HepG2 (cell line): ENCODE measurements around the gene RANBP3. TPM values are rescaled to one million over a fixed set of nuclear protein-coding genes. Genes with fewer than 3 reads are reported as not detected.
A peak's percentile ranks its signal among the peaks of the same experiment; 100 is the strongest.

Source experiments
- AKNA ChIP-seq: sonication (generic); formaldehyde crosslinking; IDR thresholded peaks from 2 replicates; pipeline ENCODE4 v1.4.0; 2020; ENCODE audit warnings: missing genetic modification reagents, borderline replicate concordance
- BORCS8-MEF2B ChIP-seq: sonication (generic); formaldehyde crosslinking; IDR thresholded peaks from 2 replicates; pipeline ENCODE4 v1.8.0; 2022; ENCODE audit warnings: mild to moderate bottlenecking, missing genetic modification reagents
- CHD4 ChIP-seq: fragments of 200-600 bp; sonication (generic); IDR thresholded peaks from 2 replicates; pipeline ENCODE4 v1.7.0; 2017; ENCODE audit warnings: mild to moderate bottlenecking, low read length, borderline replicate concordance
- DMTF1 ChIP-seq: sonication (generic); formaldehyde crosslinking; IDR thresholded peaks from 2 replicates; pipeline ENCODE4 v1.4.0; 2020; ENCODE audit warnings: mild to moderate bottlenecking, missing genetic modification reagents
- FLYWCH1 ChIP-seq: sonication (generic); formaldehyde crosslinking; IDR thresholded peaks from 2 replicates; pipeline ENCODE4 v1.8.1; 2023; ENCODE audit warnings: mild to moderate bottlenecking, missing genetic modification reagents
- GMEB1 ChIP-seq: sonication (generic); formaldehyde crosslinking; IDR thresholded peaks from 2 replicates; pipeline ENCODE4 v1.5.1; 2020; ENCODE audit warnings: missing genetic modification reagents, mild to moderate bottlenecking, borderline replicate concordance
- KDM2A ChIP-seq: sonication (generic); formaldehyde crosslinking; IDR thresholded peaks from 2 replicates; pipeline ENCODE4 v1.4.0; 2020; ENCODE audit warnings: low read depth, missing genetic modification reagents, borderline replicate concordance
- MAF1 ChIP-seq: sonication (generic); formaldehyde crosslinking; IDR thresholded peaks from 2 replicates; pipeline ENCODE4 v1.5.0; 2020; ENCODE audit warnings: missing genetic modification reagents, borderline replicate concordance
- ONECUT2 ChIP-seq: sonication (generic); formaldehyde crosslinking; IDR thresholded peaks from 2 replicates; pipeline ENCODE4 v1.4.0; 2020; ENCODE audit warnings: missing genetic modification reagents
- PHF21A ChIP-seq: sonication (generic); formaldehyde crosslinking; IDR thresholded peaks from 2 replicates; pipeline ENCODE4 v1.5.0; 2020; ENCODE audit warnings: mild to moderate bottlenecking, missing genetic modification reagents
- SP4 ChIP-seq: sonication (generic); formaldehyde crosslinking; IDR thresholded peaks from 2 replicates; pipeline ENCODE4 v1.8.1; 2023; ENCODE audit warnings: mild to moderate bottlenecking, missing genetic modification reagents
- ZBTB20 ChIP-seq: sonication (generic); formaldehyde crosslinking; IDR thresholded peaks from 2 replicates; pipeline ENCODE4 v1.8.1; 2023; ENCODE audit warnings: missing genetic modification reagents, low read depth, mild to moderate bottlenecking, borderline replicate concordance
- ZBTB7A ChIP-seq: sonication (generic); formaldehyde crosslinking; IDR thresholded peaks from 2 replicates; pipeline ENCODE4 v1.8.0; 2022; ENCODE audit warnings: mild to moderate bottlenecking, missing genetic modification reagents
- ZNF33B ChIP-seq: sonication (generic); formaldehyde crosslinking; IDR thresholded peaks from 2 replicates; pipeline ENCODE4 v1.5.1; 2020; ENCODE audit warnings: mild to moderate bottlenecking, missing genetic modification reagents
- polyA plus RNA-seq, 8 experiments: library from polyadenylated mRNA; depleted of rRNA in 3 of 8; stranded (reverse) in 7 of 8; unstranded in 1 of 8; fragments of >200 nt; fragmentation: Illumina TruSeq in 4 of 8; extraction: Trizol in 4 of 8; gene quantifications; 2 replicates each; pipeline versions ENCODE4 v1.2.1 to v1.2.3, GENCODE V29; 2011 to 2016; ENCODE audit warnings: low read depth in 4 of 8, missing spikeins in 1 of 8, mixed read lengths in 1 of 8; ENCODE audit not compliant: insufficient read depth in 1 of 8
- total RNA-seq, 5 experiments: library from RNA; depleted of rRNA; stranded (reverse); fragments of >200 nt; fragmentation: Illumina TruSeq; extraction: Trizol; gene quantifications; 2 replicates each; pipeline ENCODE4 v1.2.3, GENCODE V29; 2016; ENCODE audit warnings: low read depth in 1 of 5
- TF ChIP-seq, protein P1 (sequence below): sonication (generic); formaldehyde crosslinking; IDR thresholded peaks from 2 replicates; pipeline ENCODE4 v1.8.1; 2023; ENCODE audit warnings: mild to moderate bottlenecking, missing genetic modification reagents
- TF ChIP-seq, protein P2 (sequence below): sonication (generic); formaldehyde crosslinking; IDR thresholded peaks from 2 replicates; pipeline ENCODE4 v1.8.0; 2022; ENCODE audit warnings: low read depth, missing genetic modification reagents

Gene RANBP3
- total and polyA plus RNA-seq, 2 of the 13 experiments (the other 11 are each of a cell fraction or from before 2014, with no cell fraction given) = 39.5 to 149 TPM

DNA sequence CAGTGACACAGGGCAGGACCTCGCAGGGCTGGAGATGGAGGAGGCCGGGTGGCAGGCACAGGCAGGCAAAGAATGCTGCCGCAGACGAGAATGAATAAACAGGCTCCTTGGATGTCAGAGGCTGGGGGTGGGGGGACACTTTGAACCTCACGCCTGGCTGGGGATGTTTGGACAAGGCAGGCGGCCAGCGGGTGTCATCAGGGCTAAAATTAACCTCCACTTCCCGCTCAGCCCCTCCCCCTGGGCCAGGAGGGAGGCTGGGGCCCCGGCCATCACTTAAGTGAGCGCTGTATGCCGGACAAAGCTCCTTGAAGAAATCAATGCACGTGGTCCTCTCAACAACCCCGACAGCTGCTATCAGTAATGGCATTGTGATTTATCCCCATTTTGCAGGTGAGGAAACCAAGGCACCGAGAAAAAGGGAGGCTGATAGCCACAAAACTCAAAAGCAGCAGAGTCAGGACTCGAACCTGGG is 97.3 kb downstream of the RANBP3 start (continued):
- TF ChIP-seq, protein P1, sequence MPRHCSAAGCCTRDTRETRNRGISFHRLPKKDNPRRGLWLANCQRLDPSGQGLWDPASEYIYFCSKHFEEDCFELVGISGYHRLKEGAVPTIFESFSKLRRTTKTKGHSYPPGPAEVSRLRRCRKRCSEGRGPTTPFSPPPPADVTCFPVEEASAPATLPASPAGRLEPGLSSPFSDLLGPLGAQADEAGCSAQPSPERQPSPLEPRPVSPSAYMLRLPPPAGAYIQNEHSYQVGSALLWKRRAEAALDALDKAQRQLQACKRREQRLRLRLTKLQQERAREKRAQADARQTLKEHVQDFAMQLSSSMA (CRISPR knock-in tag) = no peak
- TF ChIP-seq ZNF33B (CRISPR knock-in tag) (no peak), ZBTB7A (CRISPR knock-in tag) (no peak), PHF21A (CRISPR knock-in tag) (peak; percentile 88), GMEB1 (no peak), FLYWCH1 (CRISPR knock-in tag) (no peak), SP4 (no peak), ONECUT2 (CRISPR knock-in tag) (no peak), CHD4 (peak; percentile 98), AKNA (CRISPR knock-in tag) (no peak), BORCS8-MEF2B (CRISPR knock-in tag) (no peak; the same call in 1 of the 2 replicates), KDM2A (CRISPR knock-in tag) (peak; percentile 46; the same call in 1 of the 2 replicates), ZBTB20 (CRISPR knock-in tag) (no peak), MAF1 (no peak; the same call in 1 of the 2 replicates), DMTF1 (CRISPR knock-in tag) (no peak)
- TF ChIP-seq, protein P2, sequence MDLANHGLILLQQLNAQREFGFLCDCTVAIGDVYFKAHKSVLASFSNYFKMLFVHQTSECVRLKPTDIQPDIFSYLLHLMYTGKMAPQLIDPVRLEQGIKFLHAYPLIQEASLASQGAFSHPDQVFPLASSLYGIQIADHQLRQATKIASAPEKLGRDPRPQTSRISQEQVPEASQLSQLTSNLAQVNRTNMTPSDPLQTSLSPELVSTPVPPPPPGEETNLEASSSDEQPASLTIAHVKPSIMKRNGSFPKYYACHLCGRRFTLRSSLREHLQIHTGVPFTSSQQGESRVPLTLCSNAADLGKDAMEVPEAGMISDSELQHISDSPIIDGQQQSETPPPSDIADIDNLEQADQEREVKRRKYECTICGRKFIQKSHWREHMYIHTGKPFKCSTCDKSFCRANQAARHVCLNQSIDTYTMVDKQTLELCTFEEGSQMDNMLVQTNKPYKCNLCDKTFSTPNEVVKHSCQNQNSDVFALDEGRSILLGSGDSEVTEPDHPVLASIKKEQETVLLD (CRISPR knock-in tag) = no peak
